ENCODE results near the gene MEGF6. TPM values are rescaled to one million over a fixed set of nuclear protein-coding genes. Genes with fewer than 3 reads are reported as not detected.

Gene MEGF6
- total RNA-seq, 4 donors from 2014 or later: 4.1 to 27.1 (median 11.4) TPM

- 89 to 93% methylated on average over 15 of the region's 15 CpGs for WGBS, 2 donors (ENCODE audit: low coverage in 1 of 2)
- no peaks in the 10 kb centered on the region for H3K9me3 ChIP-seq
- intact Hi-C loops (cut with DNase I; ENCODE audit: low total_unique reads) (no loop called here), in situ Hi-C loops (cut with MboI; ENCODE audit: low pct_ligation_motif_present in 1 of 4, low pct_unique_long_range_greater_than_20kb in 1 of 4, low sequenced_read_pairs in 3 of 4) (no loop called here)
- no peak overlapping the region for H3K4me3 ChIP-seq
- DNase-seq: no peak
- no peaks in the 10 kb centered on the region for H3K4me1 ChIP-seq
- H3K27ac ChIP-seq: no peak overlapping the region
- no peaks in the 10 kb centered on the region for H3K27me3 ChIP-seq
- peaks cover 0 to 43% (median 19%) of the 10 kb centered on the region in 4 donors for H3K36me3 ChIP-seq
- TF ChIP-seq CTCF (IDR thresholded peaks at IDR 0.05) (no peak), POLR2AphosphoS5 (IDR thresholded peaks at IDR 0.05) (no peak), EP300 (IDR thresholded peaks at IDR 0.05; ENCODE audit: low read depth) (no peak), POLR2A (IDR thresholded peaks at IDR 0.05) (no peak)
Measured at GRCh38 chr1:3638676-3639075, 27.4 kb upstream of the MEGF6 start.

- no peak for DNase-seq
- intact Hi-C loops (cut with DNase I; ENCODE audit: low total_unique reads) (no loop called here), in situ Hi-C loops (cut with MboI; ENCODE audit: low pct_ligation_motif_present in 1 of 4, low pct_unique_long_range_greater_than_20kb in 1 of 4, low sequenced_read_pairs in 3 of 4) (no loop called here)
- no peak overlapping the region for H3K4me3 ChIP-seq
- peaks cover 0 to 43% (median 19%) of the 10 kb centered on the region in 4 donors for H3K36me3 ChIP-seq
- no peaks in the 10 kb centered on the region for H3K9me3 ChIP-seq
- WGBS, 2 donors (ENCODE audit: low coverage in 1 of 2): 83 to 86% methylated on average over 3 to 12 of the region's 12 CpGs
- TF ChIP-seq EP300 (IDR thresholded peaks at IDR 0.05; ENCODE audit: low read depth) (no peak), POLR2AphosphoS5 (IDR thresholded peaks at IDR 0.05) (no peak), POLR2A (IDR thresholded peaks at IDR 0.05) (no peak), CTCF (IDR thresholded peaks at IDR 0.05) (no peak)
- no peaks in the 10 kb centered on the region for H3K27me3 ChIP-seq
- no peaks in the 10 kb centered on the region for H3K4me1 ChIP-seq
- H3K27ac ChIP-seq: no peak overlapping the region
Measured at GRCh38 chr1:3638027-3638426, 26.7 kb upstream of the MEGF6 start.

GRCh38 chr1:3636531-3636930 is 25.2 kb upstream of the MEGF6 start:
- H3K27me3 ChIP-seq: no peaks in the 10 kb centered on the region
- no peak overlapping the region for H3K4me3 ChIP-seq
- H3K4me1 ChIP-seq: no peaks in the 10 kb centered on the region
- TF ChIP-seq CTCF (IDR thresholded peaks at IDR 0.05) (no peak), EP300 (IDR thresholded peaks at IDR 0.05; ENCODE audit: low read depth) (no peak), POLR2A (IDR thresholded peaks at IDR 0.05) (no peak), POLR2AphosphoS5 (IDR thresholded peaks at IDR 0.05) (no peak)
- H3K36me3 ChIP-seq: peaks cover 0 to 43% (median 19%) of the 10 kb centered on the region in 4 donors
- in situ Hi-C loops (cut with MboI; ENCODE audit: low pct_ligation_motif_present in 1 of 4, low pct_unique_long_range_greater_than_20kb in 1 of 4, low sequenced_read_pairs in 3 of 4): no loop called here
- H3K27ac ChIP-seq: no peak overlapping the region
- no peaks in the 10 kb centered on the region for H3K9me3 ChIP-seq
- DNase-seq: no peak
- intact Hi-C loops (cut with DNase I; ENCODE audit: low total_unique reads): no loop called here
- WGBS, 2 donors (ENCODE audit: low coverage in 1 of 2): 97% methylated on average over 11 of the region's 11 CpGs; no CpG with 5 or more reads in 1 of the 2 donors

GRCh38 chr1:3636080-3636479 is 24.8 kb upstream of the MEGF6 start:
- Histone ChIP-seq H3K4me3 (no peak overlapping the region), H3K27me3 (no peaks in the 10 kb centered on the region), H3K27ac (no peak overlapping the region), H3K36me3 (peaks cover 0 to 43% (median 19%) of the 10 kb centered on the region in 4 donors), H3K9me3 (no peaks in the 10 kb centered on the region), H3K4me1 (no peaks in the 10 kb centered on the region)
- intact Hi-C loops (cut with DNase I; ENCODE audit: low total_unique reads) (no loop called here), in situ Hi-C loops (cut with MboI; ENCODE audit: low pct_ligation_motif_present in 1 of 4, low pct_unique_long_range_greater_than_20kb in 1 of 4, low sequenced_read_pairs in 3 of 4) (no loop called here)
- 97 to 100% methylated on average over 3 to 14 of the region's 14 CpGs for WGBS, 2 donors (ENCODE audit: low coverage in 1 of 2)
- DNase-seq: no peak
- TF ChIP-seq CTCF (IDR thresholded peaks at IDR 0.05): no peak
- no peak for TF ChIP-seq POLR2AphosphoS5 (IDR thresholded peaks at IDR 0.05)
- TF ChIP-seq POLR2A (IDR thresholded peaks at IDR 0.05): no peak
- no peak for TF ChIP-seq EP300 (IDR thresholded peaks at IDR 0.05; ENCODE audit: low read depth)
